Breast epithelium (tissue), 4 donors: Measurements from ENCODE around the gene GLIS2. TPM values are rescaled to one million over a fixed set of nuclear protein-coding genes. Genes with fewer than 3 reads are reported as not detected.
A peak's percentile ranks its signal among the peaks of the same experiment; 100 is the strongest.

Experiments used
- DNase-seq, 2 donors: peaks; one replicate each; pipeline ENCODE4 v3.0.0-alpha.2; 2019; ENCODE audit warnings: low spot score in 2 of 2
- H3K27ac ChIP-seq, 2 donors: fragments of 200-600 bp; sonication (generic) in 1 of 2; one replicate each; pipeline ENCODE4 v1.5.1; 2016 to 2019; ENCODE audit warnings: mild to moderate bottlenecking in 1 of 2
- H3K27me3 ChIP-seq, 2 donors: fragments of 200-600 bp; sonication (generic) in 1 of 2; one replicate each; pipeline versions ENCODE4 v1.5.1 to v1.6.0; 2017 to 2019; ENCODE audit warnings: control low read depth in 1 of 2, mild to moderate bottlenecking in 1 of 2
- H3K36me3 ChIP-seq: fragments of 200-600 bp; one replicate; pipeline ENCODE4 v1.5.1; 2019
- H3K4me1 ChIP-seq, 2 donors: fragments of 200-600 bp; sonication (generic); one replicate each; pipeline ENCODE4 v1.5.1; 2016 to 2019; ENCODE audit warnings: control low read depth in 1 of 2
- H3K4me3 ChIP-seq, 3 donors: fragments of 200-600 bp; sonication (generic); 1 replicate in 2 of 3; 2 replicates in 1 of 3; pipeline ENCODE4 v1.5.1; 2016 to 2019; ENCODE audit warnings: mild to moderate bottlenecking in 3 of 3, moderate library complexity in 2 of 3
- H3K9me3 ChIP-seq, 2 donors: fragments of 200-600 bp; sonication (generic) in 1 of 2; one replicate each; pipeline ENCODE4 v1.5.1; 2016 to 2019; ENCODE audit warnings: control low read depth in 1 of 2
- POLR2A ChIP-seq: fragments of 450-650 bp; IDR thresholded peaks from one replicate; pipeline ENCODE4 v1.6.1; 2016; ENCODE audit warnings: antibody characterized with exemption, mild to moderate bottlenecking, moderate library complexity
- POLR2AphosphoS5 ChIP-seq, 3 donors: sonication (generic); formaldehyde crosslinking; IDR thresholded peaks; one replicate each; pipeline ENCODE4 v1.6.1; 2017; ENCODE audit warnings: antibody characterized with exemption in 3 of 3
- intact Hi-C: fragments of 100-400 bp; cut with DNase I; formaldehyde crosslinking; loops from one replicate; pipeline ENCODE4 v1.15.1; 2023; ENCODE audit warnings: low total_unique reads
- total RNA-seq, 3 donors: library from RNA; depleted of rRNA; stranded (reverse); fragments of >200 nt; gene quantifications; one replicate each; pipeline ENCODE4 v1.1.0, GENCODE V29; 2016
- TF ChIP-seq, protein P1 (sequence below), 3 donors: fragments of 450-650 bp; IDR thresholded peaks; one replicate each; pipeline ENCODE4 v1.5.1; 2016 to 2017; ENCODE audit warnings: antibody characterized with exemption in 3 of 3, mild to moderate bottlenecking in 3 of 3, moderate library complexity in 3 of 3

GLIS2 gene
- 1 to 10 TPM in 2 of 3 donors, under 1 TPM in 1; 0.96 to 3.9 (median 1.5) TPM for total RNA-seq

GRCh38 chr16:4315186-4316107, at the start of gene GLIS2:
GLIS2 (plus strand) TSS chr16:4316067; CDS start chr16:4332281, 16,214 bp downstream.
- Histone ChIP-seq H3K4me3 (peak within 1 kb of the TSS; percentile 56 to 77 (median 69)), H3K9me3 (no peaks in the 10 kb centered on the region), H3K27ac (peak within 1 kb of the TSS; percentile 84 to 97), H3K27me3 (no peaks in the 10 kb centered on the region), H3K4me1 (peaks cover 14 to 17% of the 10 kb centered on the region in 2 donors), H3K36me3 (no peaks in the 10 kb centered on the region)
- DNase-seq: no peak
- intact Hi-C loops: no loop called here
- TF ChIP-seq, protein P1, sequence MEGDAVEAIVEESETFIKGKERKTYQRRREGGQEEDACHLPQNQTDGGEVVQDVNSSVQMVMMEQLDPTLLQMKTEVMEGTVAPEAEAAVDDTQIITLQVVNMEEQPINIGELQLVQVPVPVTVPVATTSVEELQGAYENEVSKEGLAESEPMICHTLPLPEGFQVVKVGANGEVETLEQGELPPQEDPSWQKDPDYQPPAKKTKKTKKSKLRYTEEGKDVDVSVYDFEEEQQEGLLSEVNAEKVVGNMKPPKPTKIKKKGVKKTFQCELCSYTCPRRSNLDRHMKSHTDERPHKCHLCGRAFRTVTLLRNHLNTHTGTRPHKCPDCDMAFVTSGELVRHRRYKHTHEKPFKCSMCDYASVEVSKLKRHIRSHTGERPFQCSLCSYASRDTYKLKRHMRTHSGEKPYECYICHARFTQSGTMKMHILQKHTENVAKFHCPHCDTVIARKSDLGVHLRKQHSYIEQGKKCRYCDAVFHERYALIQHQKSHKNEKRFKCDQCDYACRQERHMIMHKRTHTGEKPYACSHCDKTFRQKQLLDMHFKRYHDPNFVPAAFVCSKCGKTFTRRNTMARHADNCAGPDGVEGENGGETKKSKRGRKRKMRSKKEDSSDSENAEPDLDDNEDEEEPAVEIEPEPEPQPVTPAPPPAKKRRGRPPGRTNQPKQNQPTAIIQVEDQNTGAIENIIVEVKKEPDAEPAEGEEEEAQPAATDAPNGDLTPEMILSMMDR (IDR thresholded peaks at IDR 0.05): no peak
- TF ChIP-seq POLR2AphosphoS5 (IDR thresholded peaks at IDR 0.05) (peak in 1 of 3 donors; percentile 45), POLR2A (no peak)

GRCh38 chr16:4266372-4266771, 49.5 kb upstream of the GLIS2 start:
- H3K4me3 ChIP-seq: no peak overlapping the region
- H3K36me3 ChIP-seq: no peaks in the 10 kb centered on the region
- intact Hi-C loops: no loop called here
- no peak for TF ChIP-seq POLR2A
- TF ChIP-seq, protein P1 (IDR thresholded peaks at IDR 0.05): no peak
- TF ChIP-seq POLR2AphosphoS5 (IDR thresholded peaks at IDR 0.05): no peak
- H3K27me3 ChIP-seq: no peaks in the 10 kb centered on the region
- H3K27ac ChIP-seq: no peak overlapping the region
- no peaks in the 10 kb centered on the region for H3K4me1 ChIP-seq
- DNase-seq: no peak
- H3K9me3 ChIP-seq: no peaks in the 10 kb centered on the region

GRCh38 chr16:4270091-4270490, 45.8 kb upstream of the GLIS2 start:
- Histone ChIP-seq H3K27ac (no peak overlapping the region), H3K27me3 (no peaks in the 10 kb centered on the region), H3K9me3 (no peaks in the 10 kb centered on the region), H3K36me3 (no peaks in the 10 kb centered on the region), H3K4me1 (no peaks in the 10 kb centered on the region), H3K4me3 (no peak overlapping the region)
- TF ChIP-seq POLR2AphosphoS5 (IDR thresholded peaks at IDR 0.05): no peak
- TF ChIP-seq, protein P1 (IDR thresholded peaks at IDR 0.05): no peak
- intact Hi-C loops: loop anchor here (10.0 kb wide), 1 partner anchor 55 kb away; no protein-coding TSS in a partner anchor
- no peak for DNase-seq

GRCh38 chr16:4270595-4270994, 45.3 kb upstream of the GLIS2 start:
- H3K36me3 ChIP-seq: no peaks in the 10 kb centered on the region
- no peak overlapping the region for H3K27ac ChIP-seq
- no peak for DNase-seq
- no peaks in the 10 kb centered on the region for H3K4me1 ChIP-seq
- no peaks in the 10 kb centered on the region for H3K27me3 ChIP-seq
- H3K4me3 ChIP-seq: peak overlapping the region in 2 of 3 donors; percentile 87 to 99
- TF ChIP-seq POLR2AphosphoS5 (IDR thresholded peaks at IDR 0.05) (no peak), POLR2A (no peak)
- TF ChIP-seq, protein P1 (IDR thresholded peaks at IDR 0.05): no peak
- no peaks in the 10 kb centered on the region for H3K9me3 ChIP-seq
- intact Hi-C loops: loop anchor here (10.0 kb wide), 1 partner anchor 54 kb away; no protein-coding TSS in a partner anchor
